Panc1 (cell line): ENCODE data around the gene PAPPA. TPM values are rescaled to one million over a fixed set of nuclear protein-coding genes. Genes with fewer than 3 reads are reported as not detected.

Experiments used
- ATAC-seq: fragments of 200-7000 bp; cut with Tn5 transposase; 2 replicates; pipeline ENCODE4 v1.9.1; 2020; ENCODE audit warnings: mild to moderate bottlenecking, moderate library complexity
- BruUV-seq: library from RNA; stranded (reverse); fragments of 400-500 nt; replicated peaks from 2 replicates; lab custom pipeline; 2021; lab: Mats Ljungman, UMichigan
- CTCF ChIA-PET: fragments of 300-600 bp; sonication (Branson Sonifier 250); formaldehyde crosslinking; loops from one replicate; lab custom pipeline; 2022; ENCODE audit warnings: antibody characterized with exemption; lab: Charles Lee
- POLR2A ChIA-PET: fragments of 300-600 bp; sonication (Branson Sonifier 250); formaldehyde crosslinking; loops from one replicate; lab custom pipeline; 2022; ENCODE audit warnings: antibody characterized with exemption; lab: Charles Lee
- DNase-seq: peaks from one replicate; pipeline ENCODE4 v3.0.0-alpha.2; 2010; ENCODE audit warnings: low read depth, low spot score
- H3K27ac ChIP-seq: 2 replicates; pipeline ENCODE4 v1.5.1; 2011; ENCODE audit warnings: mild to moderate bottlenecking, low read length, inconsistent platforms
- H3K27me3 ChIP-seq: fragments of 200-500 bp; sonication (Bioruptor generic); 2 replicates; pipeline ENCODE4 v1.6.0; 2014; ENCODE audit warnings: low read length, inconsistent platforms; ENCODE audit not compliant: control insufficient read depth, insufficient read depth
- H3K36me3 ChIP-seq: fragments of 200-500 bp; sonication (Bioruptor generic); 2 replicates; pipeline ENCODE4 v1.5.1; 2014; ENCODE audit warnings: inconsistent platforms, mild to moderate bottlenecking, low read length, moderate library complexity; ENCODE audit not compliant: control insufficient read depth, insufficient read depth
- H3K4me1 ChIP-seq: 2 replicates; pipeline ENCODE4 v1.5.1; 2011; ENCODE audit warnings: inconsistent platforms, mild to moderate bottlenecking, low read length, moderate library complexity; ENCODE audit not compliant: control insufficient read depth, insufficient read depth
- H3K4me3 ChIP-seq, 2 experiments: 2 replicates each; pipeline ENCODE4 v1.5.1; 2011 to 2012; ENCODE audit warnings: low read depth in 2 of 2, low read length in 2 of 2, mild to moderate bottlenecking in 2 of 2, inconsistent platforms in 1 of 2, moderate library complexity in 1 of 2
- H3K9me3 ChIP-seq: fragments of 200-500 bp; sonication (Bioruptor generic); 2 replicates; pipeline ENCODE4 v1.5.1; 2014; ENCODE audit warnings: low read depth, mild to moderate bottlenecking, inconsistent platforms, low read length, moderate library complexity; ENCODE audit not compliant: control insufficient read depth, insufficient read depth
- POLR2AphosphoS5 ChIP-seq: IDR thresholded peaks from 2 replicates; pipeline ENCODE4 v1.6.1; 2012; ENCODE audit warnings: mild to moderate bottlenecking, low read depth, low read length, moderate library complexity
- SIN3A ChIP-seq: IDR thresholded peaks from 2 replicates; pipeline ENCODE4 v1.6.1; 2012; ENCODE audit warnings: low read depth, mild to moderate bottlenecking, low read length, moderate library complexity, borderline replicate concordance; ENCODE audit not compliant: insufficient read depth
- TCF7L2 ChIP-seq: IDR thresholded peaks from 2 replicates; pipeline ENCODE4 v1.6.1; 2011; ENCODE audit warnings: mild to moderate bottlenecking, low read depth, low read length, inconsistent platforms
- in situ Hi-C: cut with HindIII; loops from 2 replicates; pipeline ENCODE4 v1.10.0; 2016; ENCODE audit warnings: low sequenced_read_pairs, low pct_unique_long_range_greater_than_20kb
- intact Hi-C: fragments of 100-400 bp; cut with micrococcal nuclease; formaldehyde crosslinking; loops from one replicate; pipeline ENCODE4 v1.10.0; 2022; ENCODE audit not compliant: unreplicated experiment
- total RNA-seq: library from RNA; stranded (reverse); gene quantifications from one replicate; pipeline ENCODE4 v1.2.1, GENCODE V29; 2021; ENCODE audit not compliant: unreplicated experiment
- TF ChIP-seq, protein P1 (sequence below): fragments of 450-650 bp; IDR thresholded peaks from 2 replicates; pipeline ENCODE4 v1.5.1; 2017; ENCODE audit warnings: mild to moderate bottlenecking
- TF ChIP-seq, protein P2 (sequence below), 2 experiments: IDR thresholded peaks; 2 replicates each; pipeline ENCODE4 v1.6.1; 2011 to 2012; ENCODE audit warnings: low read depth in 2 of 2, control low read depth in 1 of 2, low read length in 1 of 2, mild to moderate bottlenecking in 1 of 2, moderate library complexity in 1 of 2; ENCODE audit not compliant: insufficient read depth in 1 of 2

PAPPA gene
- total RNA-seq, 1 experiment from 2014 or later = 1.2 TPM

DNA sequence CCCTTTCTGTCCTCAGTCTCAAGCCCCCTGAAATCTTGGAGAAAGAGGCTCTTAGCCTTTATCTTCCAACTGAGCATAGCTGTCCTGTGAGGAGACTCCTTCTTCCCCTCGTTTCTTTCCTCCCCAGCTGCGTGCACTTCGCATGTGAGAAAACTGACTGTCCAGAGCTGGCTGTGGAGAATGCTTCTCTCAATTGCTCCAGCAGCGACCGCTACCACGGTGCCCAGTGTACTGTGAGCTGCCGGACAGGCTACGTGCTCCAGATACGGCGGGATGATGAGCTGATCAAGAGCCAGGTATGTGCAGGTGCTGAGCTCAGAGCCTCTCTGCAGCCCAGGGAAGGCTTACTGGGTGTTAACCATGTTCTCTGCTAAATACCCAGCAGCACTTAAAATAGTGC lies 190.8 kb downstream of the PAPPA start:
- no TSS peak for BruUV-seq
- Histone ChIP-seq H3K27me3 (no peaks in the 10 kb centered on the region), H3K4me3 (no peak overlapping the region), H3K4me1 (no peaks in the 10 kb centered on the region), H3K27ac (no peak overlapping the region), H3K36me3 (no peaks in the 10 kb centered on the region), H3K9me3 (no peaks in the 10 kb centered on the region)
- intact Hi-C loops = no loop called here
- no peak for ATAC-seq
- ChIA-PET CTCF (no interaction called here), POLR2A (no interaction called here)
- in situ Hi-C loops = no loop called here
- TF ChIP-seq TCF7L2 (no peak), POLR2AphosphoS5 (no peak), SIN3A (no peak)
- TF ChIP-seq, protein P1, sequence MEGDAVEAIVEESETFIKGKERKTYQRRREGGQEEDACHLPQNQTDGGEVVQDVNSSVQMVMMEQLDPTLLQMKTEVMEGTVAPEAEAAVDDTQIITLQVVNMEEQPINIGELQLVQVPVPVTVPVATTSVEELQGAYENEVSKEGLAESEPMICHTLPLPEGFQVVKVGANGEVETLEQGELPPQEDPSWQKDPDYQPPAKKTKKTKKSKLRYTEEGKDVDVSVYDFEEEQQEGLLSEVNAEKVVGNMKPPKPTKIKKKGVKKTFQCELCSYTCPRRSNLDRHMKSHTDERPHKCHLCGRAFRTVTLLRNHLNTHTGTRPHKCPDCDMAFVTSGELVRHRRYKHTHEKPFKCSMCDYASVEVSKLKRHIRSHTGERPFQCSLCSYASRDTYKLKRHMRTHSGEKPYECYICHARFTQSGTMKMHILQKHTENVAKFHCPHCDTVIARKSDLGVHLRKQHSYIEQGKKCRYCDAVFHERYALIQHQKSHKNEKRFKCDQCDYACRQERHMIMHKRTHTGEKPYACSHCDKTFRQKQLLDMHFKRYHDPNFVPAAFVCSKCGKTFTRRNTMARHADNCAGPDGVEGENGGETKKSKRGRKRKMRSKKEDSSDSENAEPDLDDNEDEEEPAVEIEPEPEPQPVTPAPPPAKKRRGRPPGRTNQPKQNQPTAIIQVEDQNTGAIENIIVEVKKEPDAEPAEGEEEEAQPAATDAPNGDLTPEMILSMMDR = no peak
- TF ChIP-seq, protein P2, sequence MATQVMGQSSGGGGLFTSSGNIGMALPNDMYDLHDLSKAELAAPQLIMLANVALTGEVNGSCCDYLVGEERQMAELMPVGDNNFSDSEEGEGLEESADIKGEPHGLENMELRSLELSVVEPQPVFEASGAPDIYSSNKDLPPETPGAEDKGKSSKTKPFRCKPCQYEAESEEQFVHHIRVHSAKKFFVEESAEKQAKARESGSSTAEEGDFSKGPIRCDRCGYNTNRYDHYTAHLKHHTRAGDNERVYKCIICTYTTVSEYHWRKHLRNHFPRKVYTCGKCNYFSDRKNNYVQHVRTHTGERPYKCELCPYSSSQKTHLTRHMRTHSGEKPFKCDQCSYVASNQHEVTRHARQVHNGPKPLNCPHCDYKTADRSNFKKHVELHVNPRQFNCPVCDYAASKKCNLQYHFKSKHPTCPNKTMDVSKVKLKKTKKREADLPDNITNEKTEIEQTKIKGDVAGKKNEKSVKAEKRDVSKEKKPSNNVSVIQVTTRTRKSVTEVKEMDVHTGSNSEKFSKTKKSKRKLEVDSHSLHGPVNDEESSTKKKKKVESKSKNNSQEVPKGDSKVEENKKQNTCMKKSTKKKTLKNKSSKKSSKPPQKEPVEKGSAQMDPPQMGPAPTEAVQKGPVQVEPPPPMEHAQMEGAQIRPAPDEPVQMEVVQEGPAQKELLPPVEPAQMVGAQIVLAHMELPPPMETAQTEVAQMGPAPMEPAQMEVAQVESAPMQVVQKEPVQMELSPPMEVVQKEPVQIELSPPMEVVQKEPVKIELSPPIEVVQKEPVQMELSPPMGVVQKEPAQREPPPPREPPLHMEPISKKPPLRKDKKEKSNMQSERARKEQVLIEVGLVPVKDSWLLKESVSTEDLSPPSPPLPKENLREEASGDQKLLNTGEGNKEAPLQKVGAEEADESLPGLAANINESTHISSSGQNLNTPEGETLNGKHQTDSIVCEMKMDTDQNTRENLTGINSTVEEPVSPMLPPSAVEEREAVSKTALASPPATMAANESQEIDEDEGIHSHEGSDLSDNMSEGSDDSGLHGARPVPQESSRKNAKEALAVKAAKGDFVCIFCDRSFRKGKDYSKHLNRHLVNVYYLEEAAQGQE (IDR thresholded peaks at IDR 0.05; ENCODE audit: insufficient read depth in 1 of 2, low read depth in 2 of 2, low read length in 1 of 2) = no peak
- no peak for DNase-seq

DNA sequence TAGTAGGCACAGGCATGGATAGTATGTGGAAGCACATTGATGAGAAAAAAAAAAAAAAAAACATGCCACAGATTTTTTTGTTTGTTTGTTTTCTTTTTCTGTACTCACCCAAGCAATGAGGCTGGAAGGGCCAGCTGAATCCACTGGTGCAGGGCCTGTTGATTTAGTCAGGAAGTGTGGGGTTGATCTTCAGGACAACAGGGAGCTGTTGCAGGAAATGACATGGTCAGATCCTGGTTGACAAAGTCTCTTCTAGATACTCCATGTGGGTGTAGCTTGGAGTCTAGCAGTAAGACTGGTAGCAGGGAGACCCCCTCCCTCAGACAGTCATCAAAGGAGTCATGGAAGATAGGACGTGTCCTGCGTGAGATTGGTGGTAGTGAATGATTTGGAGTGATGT lies 191.8 kb downstream of the PAPPA start:
- no peak overlapping the region for H3K4me3 ChIP-seq
- intact Hi-C loops (no loop called here), in situ Hi-C loops (no loop called here)
- no peaks in the 10 kb centered on the region for H3K9me3 ChIP-seq
- no TSS peak for BruUV-seq
- H3K27me3 ChIP-seq = no peaks in the 10 kb centered on the region
- POLR2A ChIA-PET = no interaction called here
- H3K4me1 ChIP-seq = no peaks in the 10 kb centered on the region
- ATAC-seq (no peak), DNase-seq (no peak)
- CTCF ChIA-PET = interaction anchor here (0.7 kb wide), 1 partner anchor 184 kb away, joined by 7 read pairs; no protein-coding TSS in a partner anchor
- no peaks in the 10 kb centered on the region for H3K36me3 ChIP-seq
- no peak overlapping the region for H3K27ac ChIP-seq
- TF ChIP-seq, protein P2 (IDR thresholded peaks at IDR 0.05; ENCODE audit: insufficient read depth in 1 of 2, low read depth in 2 of 2, low read length in 1 of 2) = no peak
- TF ChIP-seq, protein P1 = no peak
- no peak for TF ChIP-seq POLR2AphosphoS5
- no peak for TF ChIP-seq SIN3A
- no peak for TF ChIP-seq TCF7L2
